GM12874 (cell line): ENCODE measurements around the gene UGT1A8.
A peak's percentile ranks its signal among the peaks of the same experiment; 100 is the strongest.

ENCODE experiments used
- CTCF ChIP-seq: IDR thresholded peaks from 2 replicates; pipeline ENCODE4 v1.5.1; 2011; ENCODE audit warnings: low read depth, mild to moderate bottlenecking, control low read depth, low read length, moderate library complexity; ENCODE audit not compliant: insufficient read depth

UGT1A8 gene

GRCh38 chr2:233705911-233706506 lies 88.6 kb downstream of the UGT1A8 start:
- TF ChIP-seq CTCF, result no peak

- TF ChIP-seq CTCF, result no peak
Observed at GRCh38 chr2:233706720-233707119, 89.3 kb downstream of the UGT1A8 start.

- TF ChIP-seq CTCF, result no peak
Observed at GRCh38 chr2:233707940-233708644, 90.7 kb downstream of the UGT1A8 start.

- TF ChIP-seq CTCF, result no peak
Observed at GRCh38 chr2:233708942-233709341, 91.5 kb downstream of the UGT1A8 start.

- TF ChIP-seq CTCF, result peak; percentile 88
Observed at GRCh38 chr2:233711312-233712008, 94.0 kb downstream of the UGT1A8 start.

- TF ChIP-seq CTCF, result no peak
Observed at GRCh38 chr2:233712611-233713261, 95.3 kb downstream of the UGT1A8 start, which contains the start of gene UGT1A5. UGT1A5 (plus strand) TSS chr2:233712907; CDS start chr2:233712992, 85 bp downstream.

GRCh38 chr2:233713262-233713615 lies 95.8 kb downstream of the UGT1A8 start:
- no peak for TF ChIP-seq CTCF
